Stomach (tissue), 9 donors: ENCODE measurements around the gene CLVS2. TPM values are rescaled to one million over a fixed set of nuclear protein-coding genes. Genes with fewer than 3 reads are reported as not detected.

Source experiments
- DNase-seq, 2 donors: peaks; one replicate each; pipeline versions ENCODE4 v3.0.0 to v3.0.0-alpha.2; 2013 to 2019
- H3K27ac ChIP-seq, 5 donors: fragments of 200-600 bp in 4 of 5; sonication (generic) in 4 of 5; one replicate each; pipeline ENCODE4 v1.5.1; 2013 to 2019; ENCODE audit warnings: mild to moderate bottlenecking in 1 of 5, moderate library complexity in 1 of 5
- H3K27me3 ChIP-seq, 3 donors: fragments of 200-600 bp; sonication (generic); one replicate each; pipeline ENCODE4 v1.5.1; 2017 to 2019; ENCODE audit warnings: mixed run types in 1 of 3
- H3K36me3 ChIP-seq, 4 donors: fragments of 200-600 bp; sonication (generic); 1 replicate in 3 of 4; 2 replicates in 1 of 4; pipeline ENCODE4 v1.5.1; 2016 to 2019
- H3K4me1 ChIP-seq, 4 donors: fragments of 200-600 bp; sonication (generic); one replicate each; pipeline ENCODE4 v1.5.1; 2016 to 2019
- H3K4me3 ChIP-seq, 4 donors: fragments of 200-600 bp; sonication (generic) in 3 of 4; one replicate each; pipeline ENCODE4 v1.5.1; 2016 to 2019; ENCODE audit warnings: mild to moderate bottlenecking in 1 of 4
- H3K9me3 ChIP-seq, 4 donors: fragments of 200-600 bp; sonication (generic); one replicate each; pipeline ENCODE4 v1.5.1; 2016 to 2019
- EP300 ChIP-seq: sonication (generic); formaldehyde crosslinking; IDR thresholded peaks from one replicate; pipeline ENCODE4 v1.6.1; 2017; ENCODE audit warnings: antibody characterized with exemption
- POLR2A ChIP-seq, 4 donors: fragments of 450-650 bp; IDR thresholded peaks; one replicate each; pipeline ENCODE4 v1.6.1; 2016; ENCODE audit warnings: antibody characterized with exemption in 4 of 4, control low read depth in 2 of 4, mild to moderate bottlenecking in 1 of 4, moderate library complexity in 1 of 4
- POLR2AphosphoS5 ChIP-seq, 3 donors: sonication (generic); formaldehyde crosslinking; IDR thresholded peaks; one replicate each; pipeline ENCODE4 v1.6.1; 2016; ENCODE audit warnings: antibody characterized with exemption in 3 of 3
- WGBS, 5 donors: extraction: QIAGEN DNeasy Blood & Tissue Kit in 3 of 5; methylation state at CpG; one replicate each; pipeline versions ENCODE4 v1.1.5 to v1.1.7; 2013 to 2018; 5-methylcytosine and 5-hydroxymethylcytosine counted together
- intact Hi-C: fragments of 100-400 bp; cut with DNase I; formaldehyde crosslinking; loops from one replicate; pipeline ENCODE4 v1.15.1; 2023; ENCODE audit warnings: low total_unique reads
- polyA plus RNA-seq, 3 donors: library from polyadenylated mRNA; stranded (reverse); fragments of 200-250 nt; gene quantifications; one replicate each; pipeline ENCODE4 v1.2.3, GENCODE V29; 2013
- total RNA-seq, 5 donors: library from RNA; depleted of rRNA; stranded (reverse); fragments of >200 nt; gene quantifications; one replicate each; pipeline versions ENCODE4 v1.1.0 to v1.2.3, GENCODE V29; 2014 to 2016
- TF ChIP-seq, protein P1 (sequence below), 7 experiments: fragments of 450-650 bp in 4 of 7; fragments of 200-600 bp in 3 of 7; sonication (generic) in 3 of 7; IDR thresholded peaks; one replicate each; pipeline ENCODE4 v1.5.1; 2016 to 2019; ENCODE audit warnings: antibody characterized with exemption in 7 of 7, control low read depth in 2 of 7, mild to moderate bottlenecking in 1 of 7
- donor health status: healthy with polysubstance abuse.
- donor health status: Bipolar disorder and iron deficiency.
- donor health status: healthy.

The CLVS2 gene
- total and polyA plus RNA-seq, 8 donors: 0.03 to 59.8 (median 0.92) TPM; not detected in 5

DNA sequence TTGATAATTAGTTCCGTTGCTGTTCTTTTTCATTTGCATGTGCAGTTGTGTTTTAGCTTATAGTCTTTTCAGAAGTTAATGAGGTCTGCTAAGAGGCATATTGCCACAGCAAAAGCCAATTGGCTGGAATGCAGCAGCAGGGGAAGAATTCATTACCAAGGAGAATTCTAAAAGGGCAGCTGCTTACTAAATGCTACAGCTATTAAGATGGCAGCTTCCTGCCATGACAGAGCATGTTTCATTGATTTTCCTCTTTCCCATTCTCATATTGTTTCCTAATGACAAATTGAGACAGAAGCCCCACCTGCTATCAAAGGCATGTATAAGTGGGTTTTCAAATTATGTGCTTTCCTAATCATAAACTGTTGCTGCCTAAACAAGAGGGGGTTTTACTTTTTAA is 66.6 kb downstream of the CLVS2 start:
- no peaks in the 10 kb centered on the region for H3K9me3 ChIP-seq
- WGBS, 5 donors: 39 to 69% (median 41%) methylated on average over 1 of the region's 1 CpG
- no peaks in the 10 kb centered on the region for H3K27me3 ChIP-seq
- DNase-seq: peak in 1 of 2 donors; percentile 14
- H3K4me1 ChIP-seq: no peaks in the 10 kb centered on the region
- H3K4me3 ChIP-seq: no peak overlapping the region
- intact Hi-C loops: no loop called here
- no peak overlapping the region for H3K27ac ChIP-seq
- H3K36me3 ChIP-seq: no peaks in the 10 kb centered on the region
- TF ChIP-seq POLR2A (IDR thresholded peaks at IDR 0.05) (no peak), POLR2AphosphoS5 (IDR thresholded peaks at IDR 0.05) (no peak), EP300 (no peak)
- TF ChIP-seq, protein P1, sequence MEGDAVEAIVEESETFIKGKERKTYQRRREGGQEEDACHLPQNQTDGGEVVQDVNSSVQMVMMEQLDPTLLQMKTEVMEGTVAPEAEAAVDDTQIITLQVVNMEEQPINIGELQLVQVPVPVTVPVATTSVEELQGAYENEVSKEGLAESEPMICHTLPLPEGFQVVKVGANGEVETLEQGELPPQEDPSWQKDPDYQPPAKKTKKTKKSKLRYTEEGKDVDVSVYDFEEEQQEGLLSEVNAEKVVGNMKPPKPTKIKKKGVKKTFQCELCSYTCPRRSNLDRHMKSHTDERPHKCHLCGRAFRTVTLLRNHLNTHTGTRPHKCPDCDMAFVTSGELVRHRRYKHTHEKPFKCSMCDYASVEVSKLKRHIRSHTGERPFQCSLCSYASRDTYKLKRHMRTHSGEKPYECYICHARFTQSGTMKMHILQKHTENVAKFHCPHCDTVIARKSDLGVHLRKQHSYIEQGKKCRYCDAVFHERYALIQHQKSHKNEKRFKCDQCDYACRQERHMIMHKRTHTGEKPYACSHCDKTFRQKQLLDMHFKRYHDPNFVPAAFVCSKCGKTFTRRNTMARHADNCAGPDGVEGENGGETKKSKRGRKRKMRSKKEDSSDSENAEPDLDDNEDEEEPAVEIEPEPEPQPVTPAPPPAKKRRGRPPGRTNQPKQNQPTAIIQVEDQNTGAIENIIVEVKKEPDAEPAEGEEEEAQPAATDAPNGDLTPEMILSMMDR (IDR thresholded peaks at IDR 0.05): no peak

DNA sequence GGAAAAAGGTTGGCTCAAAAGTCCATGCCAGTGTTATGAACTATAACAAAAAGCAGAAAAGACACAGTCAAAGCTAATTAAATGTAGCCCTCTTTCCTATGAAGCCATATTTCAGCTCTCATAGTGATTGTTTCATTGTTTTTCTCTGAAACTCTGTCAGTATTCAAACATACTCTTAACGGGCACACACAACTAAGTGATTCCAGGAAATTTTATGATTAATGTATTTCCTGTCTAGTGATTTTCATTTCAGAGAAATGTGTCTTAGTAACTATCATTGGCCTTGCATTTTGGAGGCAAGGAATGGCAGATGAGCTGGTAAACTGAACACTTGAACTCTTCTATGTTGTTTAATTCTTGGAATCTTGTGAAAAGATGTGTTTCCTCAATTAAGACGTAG is 68.0 kb downstream of the CLVS2 start:
- Histone ChIP-seq H3K27me3 (no peaks in the 10 kb centered on the region), H3K4me3 (no peak overlapping the region), H3K36me3 (no peaks in the 10 kb centered on the region), H3K9me3 (no peaks in the 10 kb centered on the region), H3K27ac (no peak overlapping the region), H3K4me1 (no peaks in the 10 kb centered on the region)
- DNase-seq: no peak
- WGBS, 5 donors: 31 to 57% (median 49%) methylated on average over 2 of the region's 2 CpGs
- TF ChIP-seq POLR2AphosphoS5 (IDR thresholded peaks at IDR 0.05) (no peak), POLR2A (IDR thresholded peaks at IDR 0.05) (no peak), EP300 (no peak)
- TF ChIP-seq, protein P1 (IDR thresholded peaks at IDR 0.05): no peak
- intact Hi-C loops: no loop called here

DNA sequence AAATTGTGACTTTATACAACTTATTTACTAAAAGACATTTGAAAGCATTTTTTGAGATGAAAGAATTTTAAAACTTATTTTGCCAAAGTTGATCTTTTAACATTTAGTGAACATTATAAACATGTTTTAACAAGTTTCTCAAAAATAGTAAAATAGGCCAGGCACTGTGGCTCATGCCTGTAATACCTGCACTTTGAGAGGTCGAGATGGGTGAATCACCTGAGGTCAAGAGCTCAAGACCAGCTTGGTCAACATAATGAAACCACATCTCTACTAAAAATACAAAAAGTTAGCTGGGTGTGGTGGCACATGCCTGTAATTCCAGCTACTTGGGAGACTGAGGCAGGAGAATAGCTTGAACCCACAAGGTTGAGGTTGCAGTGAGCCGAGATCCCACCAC is 78.6 kb downstream of the CLVS2 start:
- H3K9me3 ChIP-seq: no peaks in the 10 kb centered on the region
- no peaks in the 10 kb centered on the region for H3K27me3 ChIP-seq
- no peaks in the 10 kb centered on the region for H3K4me1 ChIP-seq
- H3K36me3 ChIP-seq: no peaks in the 10 kb centered on the region
- no peak overlapping the region for H3K4me3 ChIP-seq
- intact Hi-C loops: no loop called here
- no peak overlapping the region for H3K27ac ChIP-seq
- TF ChIP-seq, protein P1 (IDR thresholded peaks at IDR 0.05): no peak
- TF ChIP-seq POLR2AphosphoS5 (IDR thresholded peaks at IDR 0.05): no peak
- TF ChIP-seq POLR2A (IDR thresholded peaks at IDR 0.05): no peak
- WGBS, 5 donors: 71 to 86% (median 76%) methylated on average over 2 of the region's 2 CpGs
- no peak for DNase-seq

DNA sequence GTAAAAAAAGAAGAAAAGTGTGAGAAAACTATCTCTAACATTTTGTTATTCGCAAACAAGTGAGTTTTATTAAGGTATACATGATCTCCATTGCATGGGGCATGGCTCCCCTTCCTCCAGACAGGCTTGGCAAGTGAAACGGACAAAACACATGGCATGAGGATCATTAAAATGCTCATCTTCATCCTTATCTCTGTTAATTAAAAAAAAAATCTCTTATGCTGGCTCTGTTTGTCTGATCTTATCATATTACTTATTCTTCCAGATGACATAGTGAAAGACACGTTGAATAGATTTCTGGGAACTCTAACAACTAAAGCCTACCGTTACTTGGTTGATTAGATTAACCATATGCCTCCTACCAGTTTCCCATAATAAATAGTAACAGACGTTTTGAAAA is 89.4 kb downstream of the CLVS2 start:
- Histone ChIP-seq H3K4me1 (no peaks in the 10 kb centered on the region), H3K4me3 (no peak overlapping the region), H3K36me3 (no peaks in the 10 kb centered on the region), H3K27ac (no peak overlapping the region), H3K9me3 (no peaks in the 10 kb centered on the region), H3K27me3 (no peaks in the 10 kb centered on the region)
- TF ChIP-seq POLR2A (IDR thresholded peaks at IDR 0.05): no peak
- no peak for TF ChIP-seq POLR2AphosphoS5 (IDR thresholded peaks at IDR 0.05)
- intact Hi-C loops: no loop called here
- 73 to 81% (median 79%) methylated on average over 5 of the region's 5 CpGs for WGBS, 5 donors
- DNase-seq: no peak

DNA sequence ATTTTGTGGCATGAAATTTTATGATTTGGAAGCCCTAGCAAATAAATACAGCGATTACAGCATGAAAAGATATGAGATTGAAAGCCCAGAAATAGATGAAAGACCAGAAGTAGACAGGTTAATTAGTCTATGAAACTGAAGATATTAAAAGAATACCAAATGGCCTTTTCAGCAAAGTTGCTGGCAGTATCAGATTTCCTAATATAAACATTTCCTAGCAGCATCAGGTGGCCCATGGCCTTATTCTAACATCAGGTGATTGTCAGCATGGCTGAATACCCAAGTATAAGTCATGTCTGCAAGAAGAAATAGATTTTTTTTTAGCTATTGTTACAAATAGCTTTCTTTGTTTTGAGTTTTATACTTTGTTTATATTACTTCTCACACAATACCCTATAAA is 93.2 kb downstream of the CLVS2 start:
- Histone ChIP-seq H3K27ac (no peak overlapping the region), H3K36me3 (no peaks in the 10 kb centered on the region), H3K4me1 (no peaks in the 10 kb centered on the region), H3K27me3 (no peaks in the 10 kb centered on the region), H3K9me3 (no peaks in the 10 kb centered on the region), H3K4me3 (no peak overlapping the region)
- no peak for TF ChIP-seq POLR2AphosphoS5 (IDR thresholded peaks at IDR 0.05)
- TF ChIP-seq, protein P1 (IDR thresholded peaks at IDR 0.05): no peak
- TF ChIP-seq POLR2A (IDR thresholded peaks at IDR 0.05): no peak
- TF ChIP-seq EP300: no peak
- intact Hi-C loops: no loop called here
- whole genome bisulfite sequencing, 5 donors: 42 to 83% (median 73%) methylated on average over 1 of the region's 1 CpG
- no peak for DNase-seq
